IPS DF 6.9 (cell line): ENCODE measurements around the gene MACROD2.

ENCODE experiments used
- DNase-seq: peaks from one replicate; pipeline ENCODE4 v3.0.0-alpha.2; 2013; ENCODE audit warnings: low read depth, low spot score
- H3K27ac ChIP-seq: one replicate; pipeline ENCODE4 v1.5.1; 2013; ENCODE audit warnings: low read length, control low read depth
- H3K27me3 ChIP-seq: 2 replicates; pipeline ENCODE4 v1.6.1; 2013; ENCODE audit warnings: mild to moderate bottlenecking, low read length; ENCODE audit not compliant: control insufficient read depth, insufficient read depth
- H3K36me3 ChIP-seq: 2 replicates; pipeline ENCODE4 v1.6.1; 2013; ENCODE audit warnings: low read length; ENCODE audit not compliant: control insufficient read depth, insufficient read depth
- H3K4me1 ChIP-seq: 2 replicates; pipeline ENCODE4 v1.6.1; 2013; ENCODE audit warnings: low read length; ENCODE audit not compliant: control insufficient read depth, insufficient read depth
- H3K4me3 ChIP-seq: 2 replicates; pipeline ENCODE4 v1.5.1; 2013; ENCODE audit warnings: mild to moderate bottlenecking, low read length
- H3K9me3 ChIP-seq: 2 replicates; pipeline ENCODE4 v1.6.1; 2013; ENCODE audit warnings: low read length, inconsistent platforms; ENCODE audit not compliant: control insufficient read depth, insufficient read depth
- WGBS: extraction: QIAGEN DNeasy Blood & Tissue Kit; methylation state at CpG from one replicate; pipeline ENCODE4 v1.1.7; 2013; ENCODE audit warnings: mixed read lengths, missing lambda C conversion rate; ENCODE audit not compliant: insufficient read length, insufficient coverage; 5-methylcytosine and 5-hydroxymethylcytosine counted together

The MACROD2 gene

DNA sequence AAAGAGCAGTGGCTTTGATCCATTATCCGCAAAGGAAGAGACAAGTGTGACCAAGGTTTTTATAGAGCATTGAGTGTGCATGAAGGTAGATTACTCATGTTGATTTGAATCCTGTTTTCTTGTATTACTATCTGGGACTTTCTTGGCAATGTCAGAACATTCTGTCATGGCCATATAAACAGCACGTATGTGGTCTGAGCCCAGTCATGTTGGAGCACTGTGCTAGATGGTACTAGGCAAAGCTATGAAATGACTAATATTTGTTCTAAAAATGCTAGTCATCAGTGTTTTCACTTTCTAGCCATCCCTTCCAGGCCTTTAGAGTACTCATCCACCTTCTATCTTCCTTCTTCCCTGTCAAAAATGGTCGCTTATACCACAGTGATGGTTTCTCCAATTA lies 620.7 kb downstream of the MACROD2 start:
- Histone ChIP-seq H3K4me3 (no peak overlapping the region), H3K36me3 (no peaks in the 10 kb centered on the region), H3K4me1 (no peaks in the 10 kb centered on the region), H3K27ac (no peak overlapping the region), H3K27me3 (no peaks in the 10 kb centered on the region), H3K9me3 (no peaks in the 10 kb centered on the region)
- no peak for DNase-seq
- WGBS = no CpG with 5 or more reads among the region's 3 CpGs

DNA sequence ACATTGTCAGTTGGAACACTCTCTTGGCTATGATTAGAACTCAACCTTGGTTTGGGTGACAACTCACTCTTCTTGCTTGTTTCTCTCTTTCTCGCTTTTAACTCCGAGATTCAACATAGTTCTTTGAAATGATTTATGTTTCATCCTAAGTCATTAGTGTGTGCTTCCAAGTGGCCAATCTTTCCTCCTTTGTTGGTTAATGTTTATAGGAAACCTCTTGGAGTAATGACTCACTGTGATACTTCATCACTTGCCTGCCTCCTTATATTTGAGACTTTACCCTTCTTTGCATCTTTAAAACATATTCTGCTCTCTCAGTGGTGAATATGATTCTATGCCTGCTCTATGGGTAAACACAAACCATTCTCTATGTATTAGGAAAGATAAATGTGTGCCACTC lies 621.8 kb downstream of the MACROD2 start:
- Histone ChIP-seq H3K36me3 (no peaks in the 10 kb centered on the region), H3K4me1 (no peaks in the 10 kb centered on the region), H3K27me3 (no peaks in the 10 kb centered on the region), H3K4me3 (no peak overlapping the region), H3K9me3 (no peaks in the 10 kb centered on the region), H3K27ac (no peak overlapping the region)
- no peak for DNase-seq
- WGBS = no CpG with 5 or more reads among the region's 2 CpGs

DNA sequence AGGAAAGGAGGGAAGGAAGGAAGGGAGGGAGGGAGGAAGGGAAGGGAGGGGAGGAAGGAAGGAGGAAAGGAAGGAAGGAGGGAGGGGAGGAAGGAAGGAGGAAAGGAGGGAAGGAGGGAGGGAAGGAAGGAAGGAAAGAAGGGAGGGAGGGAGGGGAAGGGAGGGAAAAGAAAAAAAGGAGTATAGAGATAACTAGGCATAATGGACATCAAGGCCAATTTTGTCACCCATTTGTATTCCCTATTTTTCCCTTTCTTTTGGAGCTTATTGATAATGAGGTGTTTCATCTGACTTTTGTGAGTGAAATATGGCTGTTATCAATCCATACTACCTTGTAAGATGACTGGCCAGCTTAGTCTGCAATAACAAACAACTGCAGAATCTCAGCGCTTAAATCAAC lies 624.1 kb downstream of the MACROD2 start:
- H3K36me3 ChIP-seq = no peaks in the 10 kb centered on the region
- no peaks in the 10 kb centered on the region for H3K9me3 ChIP-seq
- no peak overlapping the region for H3K27ac ChIP-seq
- H3K4me3 ChIP-seq = no peak overlapping the region
- no peaks in the 10 kb centered on the region for H3K27me3 ChIP-seq
- no peaks in the 10 kb centered on the region for H3K4me1 ChIP-seq
- WGBS = no CpG with 5 or more reads among the region's 1 CpG
- DNase-seq = no peak

DNA sequence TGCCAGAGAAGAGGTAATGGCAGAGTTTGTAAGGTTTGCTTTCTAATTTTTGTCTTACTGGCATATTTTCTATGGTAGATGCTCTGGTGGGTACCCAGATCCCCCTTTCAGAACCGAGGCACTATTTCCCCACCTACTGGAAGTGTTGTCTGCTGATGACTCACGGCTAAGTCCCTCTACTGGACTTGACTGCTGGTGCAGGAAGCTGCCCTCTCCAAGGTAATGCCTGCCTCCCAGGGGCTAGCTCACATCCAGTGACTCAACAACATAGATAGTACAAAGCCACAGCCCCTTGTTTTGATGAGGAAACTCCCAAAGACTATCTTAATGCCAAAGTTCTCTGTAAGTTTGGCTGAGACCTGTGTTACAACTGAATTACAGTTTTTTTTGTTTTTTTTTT lies 627.5 kb downstream of the MACROD2 start:
- no peak for DNase-seq

DNA sequence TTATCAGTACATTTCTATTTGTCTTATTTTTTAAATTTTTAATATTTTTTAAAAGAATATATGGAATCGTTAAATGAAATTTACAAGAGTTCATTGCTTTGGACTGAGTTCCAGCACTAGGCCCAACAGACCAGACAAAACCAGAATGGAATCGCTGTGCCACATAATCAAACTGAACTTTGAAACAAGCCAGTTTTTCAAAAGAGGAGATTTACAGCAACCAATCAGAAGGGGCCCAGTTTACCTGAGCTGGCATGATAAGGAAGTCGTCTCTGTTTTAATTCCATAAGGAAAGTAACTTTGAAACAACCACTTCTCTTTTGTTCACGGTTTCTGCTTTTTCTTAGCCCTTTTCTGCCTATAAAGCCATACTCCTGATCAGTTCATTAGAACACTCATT lies 635.7 kb downstream of the MACROD2 start:
- DNase-seq = no peak
- no peaks in the 10 kb centered on the region for H3K4me1 ChIP-seq
- no peak overlapping the region for H3K27ac ChIP-seq
- H3K4me3 ChIP-seq = no peak overlapping the region
- WGBS = no CpG with 5 or more reads among the region's 4 CpGs
- H3K9me3 ChIP-seq = no peaks in the 10 kb centered on the region
- no peaks in the 10 kb centered on the region for H3K36me3 ChIP-seq
- no peaks in the 10 kb centered on the region for H3K27me3 ChIP-seq

More for the DNA sequence above, 627.5 kb downstream of the MACROD2 start:
- Histone ChIP-seq H3K36me3 (no peaks in the 10 kb centered on the region), H3K27ac (no peak overlapping the region), H3K4me3 (no peak overlapping the region), H3K4me1 (no peaks in the 10 kb centered on the region), H3K27me3 (no peaks in the 10 kb centered on the region), H3K9me3 (no peaks in the 10 kb centered on the region)
- no CpG with 5 or more reads among the region's 2 CpGs for WGBS

DNA sequence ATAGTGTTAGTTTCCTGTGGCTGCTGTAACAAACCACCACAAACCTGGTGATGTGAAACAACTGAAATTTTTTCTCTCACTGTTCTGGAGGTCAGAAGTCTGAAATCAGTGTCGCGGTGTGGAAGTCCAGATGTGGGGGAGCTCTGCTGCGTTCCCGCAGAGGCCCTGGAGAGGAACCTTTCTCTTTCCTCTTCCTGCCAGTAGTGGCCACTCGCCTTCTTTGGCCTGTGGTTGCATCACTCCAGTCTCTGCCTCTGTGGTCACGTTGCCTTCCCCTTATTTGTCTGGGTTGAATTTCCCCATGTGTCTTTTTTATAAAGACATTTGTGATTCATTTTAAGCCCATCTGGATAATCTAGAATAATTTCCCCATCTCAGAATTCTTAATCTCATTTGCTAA lies 637.6 kb downstream of the MACROD2 start:
- Histone ChIP-seq H3K27ac (no peak overlapping the region), H3K9me3 (no peaks in the 10 kb centered on the region), H3K4me3 (no peak overlapping the region), H3K4me1 (no peaks in the 10 kb centered on the region), H3K27me3 (no peaks in the 10 kb centered on the region), H3K36me3 (no peaks in the 10 kb centered on the region)
- no peak for DNase-seq
- no CpG with 5 or more reads among the region's 6 CpGs for WGBS

DNA sequence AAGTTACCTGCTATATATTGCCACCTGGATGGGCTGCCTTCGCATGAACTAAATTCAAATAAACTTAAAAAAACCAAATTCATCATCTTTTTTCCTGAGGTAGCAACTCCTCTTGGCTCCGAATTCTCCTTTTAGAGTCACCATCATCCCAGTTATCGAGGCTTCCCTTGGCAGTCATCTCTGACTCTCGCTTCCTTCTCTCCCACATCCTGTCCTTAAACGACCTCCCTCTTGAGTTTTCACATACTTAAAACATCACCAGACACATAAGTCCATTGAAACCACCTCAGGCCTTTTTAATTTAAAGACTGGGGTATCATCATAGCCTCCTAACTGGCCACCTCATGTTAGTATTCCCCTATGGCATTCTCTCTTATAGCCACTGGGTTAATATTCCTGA lies 638.2 kb downstream of the MACROD2 start:
- no peak overlapping the region for H3K27ac ChIP-seq
- no CpG with 5 or more reads among the region's 5 CpGs for WGBS
- no peaks in the 10 kb centered on the region for H3K36me3 ChIP-seq
- no peaks in the 10 kb centered on the region for H3K4me1 ChIP-seq
- H3K9me3 ChIP-seq = no peaks in the 10 kb centered on the region
- DNase-seq = no peak
- H3K27me3 ChIP-seq = no peaks in the 10 kb centered on the region
- no peak overlapping the region for H3K4me3 ChIP-seq

DNA sequence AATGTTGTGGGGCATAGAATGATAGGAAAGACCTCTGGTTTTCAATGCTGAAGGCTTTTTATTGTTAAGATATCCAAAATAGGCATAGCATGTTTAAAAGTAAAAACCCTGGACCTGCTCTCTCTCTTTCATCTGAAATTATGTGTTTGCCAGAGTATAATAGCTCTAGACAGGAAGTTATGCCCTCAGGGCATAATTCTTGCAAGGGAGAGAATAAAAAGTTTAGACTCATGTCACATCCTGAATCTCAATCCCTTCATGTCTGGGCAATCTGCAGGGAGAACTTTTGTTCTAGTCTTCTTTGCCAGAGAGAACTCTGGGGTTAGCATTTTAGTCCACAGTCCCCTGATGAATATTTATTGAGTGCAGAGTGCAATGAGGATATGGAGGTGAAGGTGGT lies 639.3 kb downstream of the MACROD2 start:
- Histone ChIP-seq H3K4me3 (no peak overlapping the region), H3K27ac (no peak overlapping the region), H3K9me3 (no peaks in the 10 kb centered on the region), H3K4me1 (no peaks in the 10 kb centered on the region), H3K36me3 (no peaks in the 10 kb centered on the region), H3K27me3 (no peaks in the 10 kb centered on the region)
- DNase-seq = no peak

DNA sequence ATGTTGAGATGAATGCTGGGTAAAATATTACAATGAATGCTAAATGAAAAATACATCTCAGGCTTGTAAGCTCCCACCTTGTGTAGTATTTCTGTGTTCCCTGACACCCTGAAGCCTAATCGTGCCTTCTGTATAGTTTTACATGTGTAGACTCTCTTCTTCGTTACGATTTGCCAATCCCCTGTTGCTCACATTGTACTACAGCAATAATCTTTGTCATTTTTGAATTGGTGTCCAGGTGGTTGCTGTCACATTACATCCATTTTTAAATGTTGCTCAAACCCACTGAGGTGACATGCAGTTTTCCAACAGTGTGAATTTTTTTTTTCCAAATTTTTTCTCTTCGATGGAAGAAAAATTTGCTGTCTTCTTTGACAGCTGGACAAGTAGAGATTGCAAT lies 642.1 kb downstream of the MACROD2 start:
- Histone ChIP-seq H3K36me3 (no peaks in the 10 kb centered on the region), H3K27ac (no peak overlapping the region), H3K27me3 (no peaks in the 10 kb centered on the region), H3K4me3 (no peak overlapping the region), H3K9me3 (no peaks in the 10 kb centered on the region), H3K4me1 (no peaks in the 10 kb centered on the region)
- no CpG with 5 or more reads among the region's 4 CpGs for WGBS
- DNase-seq = no peak

DNA sequence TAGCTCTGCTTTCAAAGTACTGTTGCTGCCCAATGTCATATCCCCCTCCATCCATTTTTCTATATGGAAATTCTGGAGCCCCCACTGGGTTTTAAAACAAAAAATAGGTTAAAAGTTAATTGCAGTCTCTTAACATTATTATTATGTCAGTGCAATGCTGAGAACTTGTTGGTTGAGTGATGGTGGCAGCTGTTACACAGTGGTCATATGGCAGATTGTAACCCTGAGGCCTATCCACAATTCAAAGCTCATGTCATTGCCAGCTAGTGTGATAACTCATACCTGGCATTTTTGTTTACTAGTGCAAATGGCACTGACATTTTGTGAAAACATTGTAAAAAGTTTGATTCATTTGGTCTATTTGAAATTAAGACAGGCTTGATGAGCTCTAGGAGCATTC lies 647.8 kb downstream of the MACROD2 start:
- DNase-seq = no peak

DNA sequence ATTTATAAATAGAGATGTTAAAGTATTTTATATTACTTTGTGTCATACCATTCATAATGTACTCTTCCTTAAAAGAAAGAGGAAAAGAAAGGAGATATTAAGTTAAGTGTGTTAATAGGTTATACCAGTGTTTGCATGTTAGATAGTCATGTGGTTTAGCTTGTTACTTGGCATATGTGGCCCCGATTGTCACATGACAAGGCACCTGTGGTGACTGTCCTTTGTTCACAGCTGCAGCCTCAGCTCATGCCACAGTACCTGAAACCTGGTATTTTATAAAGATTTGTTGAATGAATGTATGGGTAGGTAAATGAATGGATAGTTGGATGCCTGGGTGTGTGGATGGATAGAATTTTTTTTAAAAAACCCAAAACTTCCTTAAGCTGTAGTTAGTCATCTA lies 648.2 kb downstream of the MACROD2 start:
- Histone ChIP-seq H3K9me3 (no peaks in the 10 kb centered on the region), H3K4me1 (no peaks in the 10 kb centered on the region), H3K27me3 (no peaks in the 10 kb centered on the region), H3K36me3 (no peaks in the 10 kb centered on the region), H3K4me3 (no peak overlapping the region), H3K27ac (no peak overlapping the region)
- no CpG with 5 or more reads among the region's 1 CpG for WGBS
- DNase-seq = no peak

More for the DNA sequence above, 647.8 kb downstream of the MACROD2 start:
- H3K27me3 ChIP-seq = no peaks in the 10 kb centered on the region
- no peak overlapping the region for H3K4me3 ChIP-seq
- H3K9me3 ChIP-seq = no peaks in the 10 kb centered on the region
- H3K27ac ChIP-seq = no peak overlapping the region
- no peaks in the 10 kb centered on the region for H3K36me3 ChIP-seq
- no peaks in the 10 kb centered on the region for H3K4me1 ChIP-seq
